HepG2 (cell line): Measurements from ENCODE around the gene INO80B. TPM values are rescaled to one million over a fixed set of nuclear protein-coding genes. Genes with fewer than 3 reads are reported as not detected.

Experiments
- ADNP ChIP-seq: sonication (generic); formaldehyde crosslinking; IDR thresholded peaks from 2 replicates; pipeline ENCODE4 v1.4.0; 2020; ENCODE audit warnings: missing genetic modification reagents
- BATF2 ChIP-seq: sonication (generic); formaldehyde crosslinking; IDR thresholded peaks from 2 replicates; pipeline ENCODE4 v1.8.0; 2022; ENCODE audit warnings: mild to moderate bottlenecking, missing genetic modification reagents, moderate library complexity
- CBFB ChIP-seq: sonication (generic); formaldehyde crosslinking; IDR thresholded peaks from 2 replicates; pipeline ENCODE4 v1.4.0; 2020; ENCODE audit warnings: missing genetic modification reagents
- FOXO4 ChIP-seq: sonication (generic); formaldehyde crosslinking; conservative IDR thresholded peaks from 2 replicates; pipeline ENCODE4 v1.8.1; 2023; ENCODE audit warnings: missing genetic modification reagents
- NFE2 ChIP-seq: sonication (generic); formaldehyde crosslinking; IDR thresholded peaks from 2 replicates; pipeline ENCODE4 v1.4.0; 2020; ENCODE audit warnings: missing genetic modification reagents
- ZNF496 ChIP-seq: sonication (generic); formaldehyde crosslinking; IDR thresholded peaks from 2 replicates; pipeline ENCODE4 v1.8.1; 2023; ENCODE audit warnings: mild to moderate bottlenecking, moderate library complexity, missing genetic modification reagents; ENCODE audit not compliant: insufficient replicate concordance
- polyA plus RNA-seq, 8 experiments: library from polyadenylated mRNA; depleted of rRNA in 3 of 8; stranded (reverse) in 7 of 8; unstranded in 1 of 8; fragments of >200 nt; fragmentation: Illumina TruSeq in 4 of 8; extraction: Trizol in 4 of 8; gene quantifications; 2 replicates each; pipeline versions ENCODE4 v1.2.1 to v1.2.3, GENCODE V29; 2011 to 2016; ENCODE audit warnings: low read depth in 4 of 8, missing spikeins in 1 of 8, mixed read lengths in 1 of 8; ENCODE audit not compliant: insufficient read depth in 1 of 8
- total RNA-seq, 5 experiments: library from RNA; depleted of rRNA; stranded (reverse); fragments of >200 nt; fragmentation: Illumina TruSeq; extraction: Trizol; gene quantifications; 2 replicates each; pipeline ENCODE4 v1.2.3, GENCODE V29; 2016; ENCODE audit warnings: low read depth in 1 of 5
- TF ChIP-seq, protein P1 (sequence below): IDR thresholded peaks from 2 replicates; pipeline ENCODE4 v1.6.1; 2012; ENCODE audit warnings: low read length, improper control_type of control experiment
- TF ChIP-seq, protein P2 (sequence below): sonication (generic); formaldehyde crosslinking; IDR thresholded peaks from 2 replicates; pipeline ENCODE4 v1.8.1; 2022; ENCODE audit warnings: mild to moderate bottlenecking, missing genetic modification reagents
- TF ChIP-seq, protein P3 (sequence below): IDR thresholded peaks from 2 replicates; pipeline ENCODE4 v1.6.1; 2016; ENCODE audit warnings: low read depth, missing genetic modification reagents, missing compliant biosample characterization
- TF ChIP-seq, protein P4 (sequence below): IDR thresholded peaks from 2 replicates; pipeline ENCODE4 v1.6.1; 2016; ENCODE audit warnings: control low read depth
- TF ChIP-seq, protein P5 (sequence below): sonication (generic); formaldehyde crosslinking; IDR thresholded peaks from 2 replicates; pipeline ENCODE4 v1.8.0; 2022; ENCODE audit warnings: missing genetic modification reagents, mild to moderate bottlenecking, inconsistent platforms, borderline replicate concordance

Gene INO80B
- total and polyA plus RNA-seq, 2 of the 13 experiments (the other 11 are each of a cell fraction or from before 2014, with no cell fraction given), result 6.2 to 14.5 TPM

DNA sequence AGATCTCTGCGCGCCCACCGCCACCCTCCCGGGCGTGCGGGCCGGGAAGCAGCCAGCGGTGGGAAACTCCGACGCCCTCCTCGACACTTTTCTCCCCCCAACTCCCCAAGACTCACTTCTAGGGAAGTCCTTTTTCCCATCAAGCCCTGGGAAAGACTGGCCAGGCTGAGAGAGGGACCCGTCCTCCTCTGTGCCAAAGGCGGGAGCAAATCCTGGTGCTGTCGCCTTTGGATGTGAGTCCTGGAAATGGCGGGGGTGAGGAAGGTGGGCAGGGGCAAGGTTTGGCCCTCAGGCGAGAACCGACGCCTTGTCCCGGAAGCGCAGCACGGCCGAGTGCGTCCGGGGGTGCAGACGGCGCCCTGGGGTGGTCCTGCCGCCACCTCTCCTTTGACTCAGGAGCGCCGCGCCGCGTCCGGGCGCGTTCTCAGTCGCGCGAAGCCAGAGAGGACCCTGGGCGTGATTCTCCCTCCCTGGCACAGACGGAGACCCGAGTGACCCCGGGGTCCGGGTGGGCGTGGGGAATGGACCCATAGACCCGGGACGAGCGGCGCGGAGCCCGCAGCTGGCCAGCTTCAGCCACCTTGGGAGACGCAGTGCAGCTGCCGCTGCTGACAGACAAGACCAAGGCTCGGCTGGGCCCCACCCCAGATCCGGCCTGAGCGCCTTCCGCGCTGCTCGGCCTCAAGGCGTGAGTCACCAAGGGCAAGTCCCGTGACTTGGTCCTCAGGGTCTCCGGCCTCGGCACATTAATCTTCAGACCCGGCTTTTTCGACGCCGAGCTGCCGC, 48.0 kb downstream of the INO80B start (continued):
- TF ChIP-seq, protein P1, sequence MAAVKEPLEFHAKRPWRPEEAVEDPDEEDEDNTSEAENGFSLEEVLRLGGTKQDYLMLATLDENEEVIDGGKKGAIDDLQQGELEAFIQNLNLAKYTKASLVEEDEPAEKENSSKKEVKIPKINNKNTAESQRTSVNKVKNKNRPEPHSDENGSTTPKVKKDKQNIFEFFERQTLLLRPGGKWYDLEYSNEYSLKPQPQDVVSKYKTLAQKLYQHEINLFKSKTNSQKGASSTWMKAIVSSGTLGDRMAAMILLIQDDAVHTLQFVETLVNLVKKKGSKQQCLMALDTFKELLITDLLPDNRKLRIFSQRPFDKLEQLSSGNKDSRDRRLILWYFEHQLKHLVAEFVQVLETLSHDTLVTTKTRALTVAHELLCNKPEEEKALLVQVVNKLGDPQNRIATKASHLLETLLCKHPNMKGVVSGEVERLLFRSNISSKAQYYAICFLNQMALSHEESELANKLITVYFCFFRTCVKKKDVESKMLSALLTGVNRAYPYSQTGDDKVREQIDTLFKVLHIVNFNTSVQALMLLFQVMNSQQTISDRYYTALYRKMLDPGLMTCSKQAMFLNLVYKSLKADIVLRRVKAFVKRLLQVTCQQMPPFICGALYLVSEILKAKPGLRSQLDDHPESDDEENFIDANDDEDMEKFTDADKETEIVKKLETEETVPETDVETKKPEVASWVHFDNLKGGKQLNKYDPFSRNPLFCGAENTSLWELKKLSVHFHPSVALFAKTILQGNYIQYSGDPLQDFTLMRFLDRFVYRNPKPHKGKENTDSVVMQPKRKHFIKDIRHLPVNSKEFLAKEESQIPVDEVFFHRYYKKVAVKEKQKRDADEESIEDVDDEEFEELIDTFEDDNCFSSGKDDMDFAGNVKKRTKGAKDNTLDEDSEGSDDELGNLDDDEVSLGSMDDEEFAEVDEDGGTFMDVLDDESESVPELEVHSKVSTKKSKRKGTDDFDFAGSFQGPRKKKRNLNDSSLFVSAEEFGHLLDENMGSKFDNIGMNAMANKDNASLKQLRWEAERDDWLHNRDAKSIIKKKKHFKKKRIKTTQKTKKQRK, result no peak
- TF ChIP-seq ADNP (CRISPR knock-in tag) (no peak), BATF2 (no peak), ZNF496 (no peak), CBFB (peak; percentile 57; the same call in 1 of the 2 replicates), FOXO4 (CRISPR knock-in tag) (0 out of 2 replicates have a peak, but pooled peaks have one; percentile 93), NFE2 (CRISPR knock-in tag) (no peak)
- TF ChIP-seq, protein P2, sequence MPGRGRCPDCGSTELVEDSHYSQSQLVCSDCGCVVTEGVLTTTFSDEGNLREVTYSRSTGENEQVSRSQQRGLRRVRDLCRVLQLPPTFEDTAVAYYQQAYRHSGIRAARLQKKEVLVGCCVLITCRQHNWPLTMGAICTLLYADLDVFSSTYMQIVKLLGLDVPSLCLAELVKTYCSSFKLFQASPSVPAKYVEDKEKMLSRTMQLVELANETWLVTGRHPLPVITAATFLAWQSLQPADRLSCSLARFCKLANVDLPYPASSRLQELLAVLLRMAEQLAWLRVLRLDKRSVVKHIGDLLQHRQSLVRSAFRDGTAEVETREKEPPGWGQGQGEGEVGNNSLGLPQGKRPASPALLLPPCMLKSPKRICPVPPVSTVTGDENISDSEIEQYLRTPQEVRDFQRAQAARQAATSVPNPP, result peak; percentile 57; the same call in 1 of the 2 replicates
- TF ChIP-seq, protein P3, sequence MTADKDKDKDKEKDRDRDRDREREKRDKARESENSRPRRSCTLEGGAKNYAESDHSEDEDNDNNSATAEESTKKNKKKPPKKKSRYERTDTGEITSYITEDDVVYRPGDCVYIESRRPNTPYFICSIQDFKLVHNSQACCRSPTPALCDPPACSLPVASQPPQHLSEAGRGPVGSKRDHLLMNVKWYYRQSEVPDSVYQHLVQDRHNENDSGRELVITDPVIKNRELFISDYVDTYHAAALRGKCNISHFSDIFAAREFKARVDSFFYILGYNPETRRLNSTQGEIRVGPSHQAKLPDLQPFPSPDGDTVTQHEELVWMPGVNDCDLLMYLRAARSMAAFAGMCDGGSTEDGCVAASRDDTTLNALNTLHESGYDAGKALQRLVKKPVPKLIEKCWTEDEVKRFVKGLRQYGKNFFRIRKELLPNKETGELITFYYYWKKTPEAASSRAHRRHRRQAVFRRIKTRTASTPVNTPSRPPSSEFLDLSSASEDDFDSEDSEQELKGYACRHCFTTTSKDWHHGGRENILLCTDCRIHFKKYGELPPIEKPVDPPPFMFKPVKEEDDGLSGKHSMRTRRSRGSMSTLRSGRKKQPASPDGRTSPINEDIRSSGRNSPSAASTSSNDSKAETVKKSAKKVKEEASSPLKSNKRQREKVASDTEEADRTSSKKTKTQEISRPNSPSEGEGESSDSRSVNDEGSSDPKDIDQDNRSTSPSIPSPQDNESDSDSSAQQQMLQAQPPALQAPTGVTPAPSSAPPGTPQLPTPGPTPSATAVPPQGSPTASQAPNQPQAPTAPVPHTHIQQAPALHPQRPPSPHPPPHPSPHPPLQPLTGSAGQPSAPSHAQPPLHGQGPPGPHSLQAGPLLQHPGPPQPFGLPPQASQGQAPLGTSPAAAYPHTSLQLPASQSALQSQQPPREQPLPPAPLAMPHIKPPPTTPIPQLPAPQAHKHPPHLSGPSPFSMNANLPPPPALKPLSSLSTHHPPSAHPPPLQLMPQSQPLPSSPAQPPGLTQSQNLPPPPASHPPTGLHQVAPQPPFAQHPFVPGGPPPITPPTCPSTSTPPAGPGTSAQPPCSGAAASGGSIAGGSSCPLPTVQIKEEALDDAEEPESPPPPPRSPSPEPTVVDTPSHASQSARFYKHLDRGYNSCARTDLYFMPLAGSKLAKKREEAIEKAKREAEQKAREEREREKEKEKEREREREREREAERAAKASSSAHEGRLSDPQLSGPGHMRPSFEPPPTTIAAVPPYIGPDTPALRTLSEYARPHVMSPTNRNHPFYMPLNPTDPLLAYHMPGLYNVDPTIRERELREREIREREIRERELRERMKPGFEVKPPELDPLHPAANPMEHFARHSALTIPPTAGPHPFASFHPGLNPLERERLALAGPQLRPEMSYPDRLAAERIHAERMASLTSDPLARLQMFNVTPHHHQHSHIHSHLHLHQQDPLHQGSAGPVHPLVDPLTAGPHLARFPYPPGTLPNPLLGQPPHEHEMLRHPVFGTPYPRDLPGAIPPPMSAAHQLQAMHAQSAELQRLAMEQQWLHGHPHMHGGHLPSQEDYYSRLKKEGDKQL (CRISPR knock-in tag), result 0 out of 2 replicates have a peak, but pooled peaks have one; percentile 14
- TF ChIP-seq, protein P4, sequence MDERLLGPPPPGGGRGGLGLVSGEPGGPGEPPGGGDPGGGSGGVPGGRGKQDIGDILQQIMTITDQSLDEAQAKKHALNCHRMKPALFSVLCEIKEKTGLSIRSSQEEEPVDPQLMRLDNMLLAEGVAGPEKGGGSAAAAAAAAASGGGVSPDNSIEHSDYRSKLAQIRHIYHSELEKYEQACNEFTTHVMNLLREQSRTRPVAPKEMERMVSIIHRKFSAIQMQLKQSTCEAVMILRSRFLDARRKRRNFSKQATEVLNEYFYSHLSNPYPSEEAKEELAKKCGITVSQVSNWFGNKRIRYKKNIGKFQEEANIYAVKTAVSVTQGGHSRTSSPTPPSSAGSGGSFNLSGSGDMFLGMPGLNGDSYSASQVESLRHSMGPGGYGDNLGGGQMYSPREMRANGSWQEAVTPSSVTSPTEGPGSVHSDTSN (CRISPR knock-in tag), result no peak
- TF ChIP-seq, protein P5, sequence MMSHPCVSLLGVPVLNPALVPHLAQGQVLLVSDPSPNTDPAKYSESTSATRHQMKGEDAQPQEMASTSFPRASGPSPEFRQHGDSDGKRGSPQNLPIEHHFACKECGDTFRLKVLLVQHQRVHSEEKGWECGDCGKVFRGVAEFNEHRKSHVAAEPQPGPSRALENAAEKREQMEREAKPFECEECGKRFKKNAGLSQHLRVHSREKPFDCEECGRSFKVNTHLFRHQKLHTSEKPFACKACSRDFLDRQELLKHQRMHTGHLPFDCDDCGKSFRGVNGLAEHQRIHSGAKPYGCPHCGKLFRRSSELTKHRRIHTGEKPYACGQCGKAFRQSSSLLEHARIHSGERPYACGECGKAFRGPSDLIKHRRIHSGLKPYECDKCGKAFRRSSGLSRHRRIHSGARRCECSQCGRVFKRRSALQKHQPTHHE (CRISPR knock-in tag), result no peak
